Measurements from ENCODE around the gene TRIM15.
"Not testable (repeated sequence)": the region's sequence is repeated elsewhere in the genome, so short reads cannot be mapped to it uniquely, and the experiment has no call there.

The TRIM15 gene

GRCh38 chr6:30202366-30202765 is 39.0 kb downstream of the TRIM15 start:
- no peak for DNase-seq

- no peak for DNase-seq
Observed at GRCh38 chr6:30204116-30204515, 40.8 kb downstream of the TRIM15 start.

- no peak for DNase-seq
Observed at GRCh38 chr6:30206152-30206551, 42.8 kb downstream of the TRIM15 start.

GRCh38 chr6:30206799-30207618 is 43.7 kb downstream of the TRIM15 start:
- DNase-seq = no peak

GRCh38 chr6:30207619-30208295 is 44.4 kb downstream of the TRIM15 start:
- DNase-seq = no peak

- DNase-seq = no peak
Observed at GRCh38 chr6:30211306-30211705, 48.0 kb downstream of the TRIM15 start.

GRCh38 chr6:30211899-30212298 is 48.6 kb downstream of the TRIM15 start:
- no peak for DNase-seq

GRCh38 chr6:30212865-30213666 is 49.7 kb downstream of the TRIM15 start, which contains the start of gene TRIM26:
TSS of gene TRIM26 (minus strand) at chr6:30213406. CDS start at chr6:30199103, 14,303 bp downstream.
- DNase-seq = peak; percentile 95

- no peak for DNase-seq
Observed at GRCh38 chr6:30213667-30213956, 50.3 kb downstream of the TRIM15 start.

- peak; percentile 64 for DNase-seq
Observed at GRCh38 chr6:30213957-30214656, 50.8 kb downstream of the TRIM15 start.

GRCh38 chr6:30214657-30214982 is 51.3 kb downstream of the TRIM15 start:
- no peak for DNase-seq

GRCh38 chr6:30216096-30216495 is 52.8 kb downstream of the TRIM15 start:
- no peak for DNase-seq

- peak; percentile 79 for DNase-seq
Observed at GRCh38 chr6:30219244-30219643, 55.9 kb downstream of the TRIM15 start.

GRCh38 chr6:30221395-30221794 is 58.0 kb downstream of the TRIM15 start:
- not testable (repeated sequence) for DNase-seq

GRCh38 chr6:30221956-30222355 is 58.6 kb downstream of the TRIM15 start:
- not testable (repeated sequence) for DNase-seq
